ENCODE results near the gene ECE1.
"Not testable (repeated sequence)": the region's sequence is repeated elsewhere in the genome, so short reads cannot be mapped to it uniquely, and the experiment has no call there.

ECE1 gene

DNA sequence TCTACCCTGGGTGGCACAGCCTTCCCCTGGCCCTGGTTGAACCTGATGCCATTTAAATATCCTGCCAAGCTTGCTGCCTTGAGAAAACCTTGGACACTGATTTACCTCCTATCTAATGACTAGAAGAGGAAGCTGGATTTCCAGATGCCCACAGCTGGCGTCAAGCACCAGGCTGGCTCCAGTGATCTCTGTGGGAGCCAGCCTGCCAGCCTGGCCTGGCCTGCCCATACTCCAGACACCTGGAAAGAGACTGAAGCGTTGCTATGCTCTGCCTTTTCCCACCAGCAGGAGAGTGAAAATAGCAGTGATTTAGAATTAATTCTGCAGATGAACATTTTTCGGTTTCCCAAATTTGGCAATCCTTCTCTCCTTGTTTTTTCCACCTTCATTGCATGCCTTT is 102.0 kb downstream of the ECE1 start:
- DNase-seq, result no peak

DNA sequence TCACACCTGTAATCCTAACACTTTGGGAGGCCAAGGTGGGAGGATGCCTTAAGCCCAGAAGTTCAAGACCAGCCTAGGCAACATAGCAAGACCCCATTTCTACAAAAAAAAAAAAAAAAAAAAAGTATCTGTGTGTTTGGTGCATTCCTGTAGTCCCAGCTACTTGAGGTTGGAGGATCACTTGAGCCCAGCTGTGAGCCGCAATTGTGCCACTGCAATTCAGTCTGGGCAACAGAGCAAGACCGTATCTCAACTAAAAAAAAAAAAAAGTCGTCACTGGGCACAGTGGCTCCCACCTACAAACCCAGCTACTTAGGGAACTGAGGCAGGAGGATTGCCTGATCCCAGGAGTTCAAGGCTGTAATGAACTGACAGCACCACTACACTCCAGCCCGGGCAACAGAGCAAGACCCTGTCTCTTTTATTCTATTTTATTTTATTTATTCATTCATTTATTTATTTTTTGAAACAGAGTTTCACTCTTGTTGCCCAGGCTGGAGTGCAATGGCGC is 105.0 kb downstream of the ECE1 start:
- DNase-seq, result no peak

DNA sequence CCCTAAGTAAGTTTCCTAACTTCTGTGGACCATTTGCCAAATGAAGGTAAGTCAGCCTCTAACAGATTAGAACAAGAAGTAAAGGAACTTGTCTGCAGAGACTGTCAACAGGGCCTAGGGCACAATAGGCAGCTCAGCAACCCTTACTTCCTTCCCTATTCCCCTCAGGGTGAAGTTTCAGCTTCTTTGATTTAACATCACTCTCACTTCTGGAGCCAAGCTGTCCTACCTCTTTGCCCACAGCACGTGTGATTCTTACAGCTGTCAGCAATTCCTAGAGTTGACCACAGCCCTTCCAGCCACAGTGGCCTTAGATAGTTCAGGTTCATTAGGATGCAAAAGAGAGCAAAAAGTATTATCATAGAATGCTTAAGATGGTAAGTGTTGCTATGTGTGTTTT is 106.0 kb downstream of the ECE1 start:
- no peak for DNase-seq

DNA sequence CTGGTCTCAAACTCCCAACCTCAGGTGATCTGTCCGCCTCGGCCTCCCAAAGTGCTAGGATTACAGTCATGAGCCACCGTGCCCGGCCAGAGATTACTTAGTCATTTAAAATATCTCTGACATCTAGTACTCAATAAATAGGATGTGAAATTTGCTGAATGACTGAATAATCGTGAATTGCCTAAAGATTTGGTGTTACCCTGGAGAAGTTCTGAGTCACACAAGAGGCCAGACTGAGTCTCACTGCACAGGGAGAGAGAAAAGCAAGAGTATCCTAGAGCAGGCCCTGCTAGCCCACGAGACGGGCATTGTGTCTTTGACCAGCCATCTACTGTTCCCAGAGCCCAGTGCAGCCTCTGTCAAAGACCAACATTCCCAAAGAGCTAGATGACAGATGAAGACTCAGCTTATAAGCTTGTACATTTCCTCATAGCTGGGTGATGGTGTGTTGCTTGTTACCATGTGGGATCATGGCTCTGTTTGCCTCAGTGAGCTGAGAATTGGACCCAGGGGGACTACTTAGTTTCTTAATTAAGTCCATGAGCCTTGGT is 108.0 kb downstream of the ECE1 start:
- DNase-seq, result no peak

DNA sequence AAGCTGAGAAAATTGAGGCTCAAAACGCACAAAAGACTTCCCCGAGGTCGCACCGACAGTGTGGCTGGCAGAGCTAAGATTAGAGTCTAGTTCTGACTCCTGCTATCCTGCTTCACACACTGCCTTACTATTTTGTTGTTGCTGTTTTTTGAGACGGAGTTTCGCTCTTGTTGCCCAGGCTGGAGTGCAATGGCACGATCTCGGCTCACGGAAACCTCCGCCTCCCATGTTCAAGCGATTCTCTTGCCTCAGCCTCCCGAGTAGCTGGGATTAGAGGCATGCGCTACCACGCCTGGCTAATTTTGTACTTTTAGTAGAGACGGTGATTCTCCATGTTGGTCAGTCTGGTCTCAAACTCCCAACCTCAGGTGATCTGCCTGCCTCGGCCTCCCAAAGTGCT is 112.0 kb downstream of the ECE1 start:
- DNase-seq, result not testable (repeated sequence)

DNA sequence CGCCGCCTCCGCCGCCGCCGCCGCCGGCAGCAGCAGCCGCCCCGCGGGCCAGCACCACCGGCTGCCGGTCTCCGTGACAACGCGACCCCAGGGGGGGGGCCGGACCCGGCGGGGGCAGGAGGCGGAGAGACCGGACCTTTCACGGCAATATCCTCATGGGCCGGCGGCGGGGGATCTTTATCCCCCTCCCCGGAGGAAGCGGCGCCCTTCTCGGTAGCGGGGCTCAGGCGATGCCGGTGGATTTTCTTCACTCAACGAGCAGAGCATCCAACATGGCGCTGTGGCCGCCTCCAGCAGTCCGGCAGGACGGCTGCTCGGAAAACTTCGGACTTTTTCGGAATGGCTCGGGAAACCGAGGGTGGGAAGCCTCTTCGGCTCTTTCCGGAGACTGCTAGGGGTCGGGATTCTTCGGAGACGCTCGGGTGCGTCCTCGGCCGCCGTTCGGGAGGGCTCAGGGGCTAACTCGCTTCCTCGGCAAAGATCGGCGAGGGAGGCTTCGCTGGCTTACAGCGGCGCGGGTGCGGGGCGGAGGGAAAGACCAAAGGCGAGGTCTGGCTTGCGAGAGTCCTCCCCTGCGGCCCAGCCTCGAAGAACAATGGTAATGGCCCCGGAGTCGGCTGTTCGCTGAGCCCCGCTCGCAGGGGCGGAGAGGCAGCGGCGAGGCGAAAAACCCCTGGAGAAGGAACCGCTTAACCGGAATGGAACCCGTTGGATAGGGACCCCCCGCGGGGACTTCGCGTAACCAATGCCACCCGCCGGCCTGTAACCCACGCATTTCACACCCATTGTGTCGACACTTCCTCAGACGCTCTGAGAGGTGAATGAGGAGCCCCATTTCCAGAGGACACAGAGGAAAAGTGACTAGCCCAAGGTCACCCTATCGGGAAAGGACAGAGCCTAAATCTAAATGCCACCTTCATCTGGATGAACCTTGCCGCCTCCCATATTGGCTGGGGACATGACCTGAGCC is 113.4 kb downstream of the ECE1 start, which contains the start of gene EIF4G3:
TSS of gene EIF4G3 (minus strand) at position 312 of the 970 bp plus-strand sequence. CDS start 174,155 bp downstream, outside the sequence.
- DNase-seq, result peak; percentile 81 to 99 (median 97)

DNA sequence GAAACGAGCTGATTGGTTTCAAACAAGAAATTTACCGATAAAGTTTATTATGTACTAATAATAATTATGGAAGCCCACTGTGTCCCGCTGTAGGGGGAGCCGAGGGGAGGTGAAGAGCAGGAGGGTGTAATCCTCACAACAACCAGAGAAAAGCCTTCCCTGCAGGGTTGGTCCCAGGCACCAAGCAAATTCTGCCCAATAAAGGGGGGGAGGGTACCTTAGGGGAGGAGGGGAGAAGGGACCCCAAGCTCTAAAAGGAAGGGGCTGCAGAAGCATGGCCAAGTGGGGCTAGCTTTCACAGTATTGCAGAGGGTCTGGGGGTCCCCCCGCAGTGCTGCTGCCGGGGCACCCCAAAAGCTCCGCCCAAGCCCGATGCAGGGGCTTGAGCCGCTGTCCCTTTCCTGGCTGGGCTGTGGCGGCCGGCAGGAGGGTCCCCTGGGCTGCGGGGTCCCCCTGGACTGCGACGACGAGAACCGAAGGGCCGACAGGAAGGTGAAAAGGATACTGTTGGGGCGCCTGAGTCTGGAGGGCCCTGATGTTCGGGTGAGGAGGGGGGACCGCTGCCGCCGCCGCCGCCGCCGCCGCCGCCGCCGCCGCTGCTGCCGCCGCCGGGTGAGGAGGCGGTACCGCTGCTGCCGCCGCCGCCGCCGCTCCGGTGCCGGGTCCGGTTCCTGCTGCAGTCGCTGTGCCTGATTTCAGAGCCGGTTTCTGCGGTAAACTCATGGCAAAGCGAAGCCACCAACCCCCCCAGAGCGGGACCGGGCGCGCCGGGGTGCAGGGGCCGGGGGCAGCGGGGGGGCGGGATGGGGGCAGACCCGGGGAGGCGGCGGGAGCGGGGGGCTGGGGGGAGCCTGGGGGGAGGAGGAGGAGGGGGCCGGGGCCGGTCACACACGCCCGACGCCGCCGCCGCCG is 114.3 kb downstream of the ECE1 start:
- peak in 34 of 56 donors; percentile 28 to 78 (median 56) for DNase-seq

DNA sequence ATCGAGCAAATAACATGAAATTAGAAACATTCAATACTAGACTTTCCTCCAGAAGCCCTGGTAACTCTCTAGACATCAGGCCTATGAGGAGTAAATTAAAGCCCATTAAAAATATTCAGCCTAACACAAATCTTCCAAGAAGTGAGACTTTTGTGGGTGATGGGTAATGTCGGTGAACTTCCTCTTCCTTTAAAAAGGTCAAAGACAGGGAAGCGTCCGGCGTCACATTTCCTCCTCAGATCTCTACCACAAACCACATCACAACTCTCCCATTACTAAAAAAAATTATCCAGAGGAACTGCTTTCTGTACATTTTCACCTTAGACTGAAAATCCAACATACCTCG is 115.0 kb downstream of the ECE1 start:
- DNase-seq, result peak in 5 of 56 donors; percentile 11 to 54 (median 47)

DNA sequence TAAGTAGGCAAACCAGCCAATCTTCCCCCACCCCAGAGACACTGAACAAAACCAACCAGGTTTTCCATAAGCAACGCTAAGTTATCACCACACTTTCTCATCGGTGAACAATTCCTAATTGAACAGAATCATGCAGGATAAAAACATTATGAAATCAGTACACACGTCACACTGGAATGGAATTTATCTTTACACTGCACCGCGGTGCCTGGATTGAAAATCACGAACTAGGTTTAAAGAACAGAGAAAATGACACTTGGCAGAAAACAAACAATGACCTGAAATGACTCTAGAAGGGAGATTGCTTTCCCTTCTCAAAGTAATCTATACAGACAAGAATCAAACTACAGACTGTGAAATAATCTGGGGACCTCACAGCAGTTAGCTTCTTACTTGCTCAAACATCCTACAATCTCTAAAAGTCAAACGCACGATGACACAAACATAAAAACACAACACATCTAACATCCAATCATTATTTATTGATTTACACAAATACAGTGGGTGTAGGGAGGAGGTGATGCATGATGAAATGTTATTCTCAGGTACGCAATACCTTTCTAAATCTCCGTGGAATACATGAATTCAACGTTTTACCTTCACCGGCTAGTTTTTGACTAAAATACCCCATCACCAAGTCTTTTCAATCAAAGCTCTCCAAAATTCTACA is 115.5 kb downstream of the ECE1 start:
- DNase-seq, result no peak

DNA sequence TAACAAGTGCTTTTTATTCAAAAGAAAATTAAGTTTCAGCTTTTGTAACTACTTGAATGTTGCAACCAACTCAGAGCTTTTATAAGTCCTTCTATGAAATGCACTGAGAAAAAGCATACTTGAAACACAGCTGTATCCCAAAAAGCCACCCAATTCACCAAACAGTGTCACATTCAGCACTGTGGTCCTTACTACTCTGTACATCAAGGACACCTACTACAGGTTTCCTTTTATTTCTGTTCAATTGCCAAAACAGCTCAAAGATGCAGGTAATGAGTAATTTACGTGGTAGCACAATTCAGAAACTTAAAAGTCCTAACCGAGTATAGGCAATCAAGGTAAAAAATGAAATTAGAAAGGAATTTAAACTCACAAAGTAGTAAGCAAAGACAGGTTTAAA is 116.0 kb downstream of the ECE1 start:
- DNase-seq, result no peak

DNA sequence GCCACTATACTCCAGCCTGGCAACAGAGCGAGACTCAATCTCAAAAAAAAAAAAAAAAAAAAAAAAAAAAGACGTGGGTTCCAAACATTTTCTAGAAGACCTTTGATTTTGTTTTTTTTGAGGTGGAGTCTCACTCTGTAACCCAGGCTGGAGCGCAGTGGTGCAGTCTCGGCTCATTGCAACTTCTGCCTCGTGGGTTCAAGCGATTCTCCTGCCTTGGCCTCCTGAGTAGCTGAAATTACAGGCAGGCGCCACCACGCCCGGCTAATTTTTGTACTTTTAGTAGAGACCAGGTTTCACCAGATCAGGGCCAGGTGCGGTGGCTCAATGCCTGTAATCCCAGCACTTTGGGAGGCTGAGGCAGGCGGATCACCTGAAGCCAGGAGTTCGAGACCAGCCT is 117.2 kb downstream of the ECE1 start:
- DNase-seq, result not testable (repeated sequence)

DNA sequence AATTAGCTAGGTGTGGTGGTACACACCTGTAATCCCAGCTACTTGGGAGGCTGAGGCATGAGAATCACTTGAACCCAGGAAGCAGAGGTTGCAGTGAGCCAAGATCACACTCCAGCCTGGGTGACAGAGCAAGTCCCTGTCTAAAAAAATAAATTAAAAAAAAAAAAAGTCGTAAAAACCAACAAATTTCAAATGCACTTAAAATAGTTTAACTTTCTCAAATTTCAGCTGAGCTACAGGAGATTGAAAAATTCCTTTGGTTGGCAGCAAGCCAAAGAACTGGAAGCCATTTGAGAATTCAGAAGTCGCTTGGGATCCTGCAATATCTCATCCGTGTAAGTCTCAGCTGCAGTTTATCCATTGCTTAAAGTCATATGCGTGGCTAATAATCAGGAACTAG is 119.4 kb downstream of the ECE1 start:
- not testable (repeated sequence) for DNase-seq

DNA sequence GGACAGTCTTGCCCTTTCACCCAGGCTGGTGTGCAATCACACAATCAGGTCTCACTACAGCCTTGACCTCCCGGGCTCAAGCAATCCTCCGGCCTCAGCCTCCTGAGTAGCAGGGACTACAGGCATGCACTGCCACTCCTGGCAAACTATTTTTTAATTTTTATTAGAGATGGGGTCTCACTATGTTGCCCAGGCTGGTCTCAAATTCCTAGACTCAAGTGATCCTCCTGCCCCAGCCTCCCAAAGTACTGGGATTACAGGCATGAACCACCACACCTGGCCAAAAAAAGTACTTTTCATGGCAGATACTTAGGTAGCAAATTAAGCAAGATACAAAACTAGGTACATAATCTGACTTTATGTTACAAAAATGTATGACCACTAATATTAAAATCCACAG is 121.8 kb downstream of the ECE1 start:
- no peak for DNase-seq
